ENCODE measurements around the gene ZNF487.

ZNF487 gene

GRCh38 chr10:43479275-43479674 is 42.4 kb downstream of the ZNF487 start:
- H3K27me3 ChIP-seq: no peaks in the 10 kb centered on the region
- peaks cover 46 to 72% (median 57%) of the 10 kb centered on the region in 11 experiments for H3K9me3 ChIP-seq (replicated peaks in 1 of 11)
- no peak overlapping the region for H3K4me3 ChIP-seq

GRCh38 chr10:43482319-43483078 is 45.6 kb downstream of the ZNF487 start:
- Histone ChIP-seq H3K4me3 (peak overlapping the region in 1 of 10 experiments; percentile 10; a peak in 1 of 20 replicates), H3K27me3 (no peaks in the 10 kb centered on the region), H3K4me1 (no peaks in the 10 kb centered on the region), H3K4me2 (no peak overlapping the region), H3K27ac (no peak overlapping the region), H3K9ac (no peak overlapping the region), H3K36me3 (peaks cover 23 to 53% (median 31%) of the 10 kb centered on the region in 11 experiments; a peak in 21 of 22 replicates), H3K9me3 (replicated peaks in 1 of 11) (peaks cover 79 to 100% (median 89%) of the 10 kb centered on the region in 11 experiments), H4K20me1 (no peaks in the 10 kb centered on the region)
- no peak for TF ChIP-seq Cebpa-rat (IDR thresholded peaks at IDR 0.05)

More at GRCh38 chr10:43479275-43479674, 42.4 kb downstream of the ZNF487 start:
- no peaks in the 10 kb centered on the region for H3K4me1 ChIP-seq
- no peak overlapping the region for H3K9ac ChIP-seq
- H4K20me1 ChIP-seq: no peaks in the 10 kb centered on the region
- no peak overlapping the region for H3K4me2 ChIP-seq
- no peak overlapping the region for H3K27ac ChIP-seq
- no peak for TF ChIP-seq Cebpa-rat (IDR thresholded peaks at IDR 0.05)
- H3K36me3 ChIP-seq: peaks cover 23 to 43% (median 31%) of the 10 kb centered on the region in 11 experiments; a peak in 21 of 22 replicates

- no peaks in the 10 kb centered on the region for H3K36me3 ChIP-seq
- no peak overlapping the region for H3K4me2 ChIP-seq
- no peaks in the 10 kb centered on the region for H3K27me3 ChIP-seq
- TF ChIP-seq Cebpa-rat (IDR thresholded peaks at IDR 0.05): no peak
- H3K27ac ChIP-seq: no peak overlapping the region
- H4K20me1 ChIP-seq: no peaks in the 10 kb centered on the region
- H3K9ac ChIP-seq: no peak overlapping the region
- no peaks in the 10 kb centered on the region for H3K4me1 ChIP-seq
- peaks cover 14 to 71% (median 37%) of the 10 kb centered on the region in 11 experiments for H3K9me3 ChIP-seq (replicated peaks in 1 of 11)
- no peak overlapping the region for H3K4me3 ChIP-seq
Observed at GRCh38 chr10:43491855-43492254, 54.9 kb downstream of the ZNF487 start.

DNA sequence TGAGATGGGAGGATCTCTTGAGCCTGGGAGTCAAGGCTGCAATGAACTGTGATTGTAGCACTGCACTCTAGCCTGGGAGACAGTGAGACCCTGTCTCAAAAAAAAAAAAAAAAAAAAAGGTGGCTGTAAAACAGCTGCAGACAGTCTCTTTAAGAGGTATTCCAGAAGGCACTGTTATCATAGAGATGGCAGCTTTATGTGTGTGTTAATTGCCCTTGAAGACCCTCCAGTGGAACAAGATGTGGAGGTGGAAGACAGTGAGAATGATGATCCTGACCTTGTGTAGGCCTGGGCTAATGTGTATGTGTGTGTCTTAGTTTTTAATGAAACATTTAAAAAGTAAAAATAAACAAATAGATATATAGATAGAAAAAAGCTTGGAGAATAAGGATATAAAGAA is 66.0 kb downstream of the ZNF487 start:
- Histone ChIP-seq H3K4me2 (no peak overlapping the region), H3K4me3 (no peak overlapping the region), H3K36me3 (peaks cover 0 to 6% (median 0%) of the 10 kb centered on the region in 11 experiments; a peak in 2 of 22 replicates), H3K27ac (no peak overlapping the region), H3K27me3 (no peaks in the 10 kb centered on the region), H3K4me1 (no peaks in the 10 kb centered on the region), H4K20me1 (no peaks in the 10 kb centered on the region), H3K9me3 (replicated peaks in 1 of 11) (peaks cover 25 to 76% (median 44%) of the 10 kb centered on the region in 11 experiments; a peak in 21 of 22 replicates), H3K9ac (no peak overlapping the region)
- TF ChIP-seq Cebpa-rat (IDR thresholded peaks at IDR 0.05): no peak

- Histone ChIP-seq H3K4me1 (no peaks in the 10 kb centered on the region), H3K9me3 (replicated peaks in 1 of 11) (peaks cover 83 to 93% (median 85%) of the 10 kb centered on the region in 11 experiments), H3K9ac (no peak overlapping the region), H3K27ac (no peak overlapping the region), H3K36me3 (peaks cover 0 to 5% (median 0%) of the 10 kb centered on the region in 11 experiments; a peak in 3 of 22 replicates), H3K4me3 (no peak overlapping the region), H3K4me2 (no peak overlapping the region), H3K27me3 (no peaks in the 10 kb centered on the region), H4K20me1 (no peaks in the 10 kb centered on the region)
- no peak for TF ChIP-seq Cebpa-rat (IDR thresholded peaks at IDR 0.05)
Observed at GRCh38 chr10:43524434-43525247, 87.7 kb downstream of the ZNF487 start.
